Activated CD8-positive, alpha-beta memory T cell treated with anti-CD3 and anti-CD28 coated beads, Interleukin-2, amount 50 U/mL, for 1 hour (primary cell): Measurements from ENCODE around the gene LARP1.
"Not testable (repeated sequence)": the region's sequence is repeated elsewhere in the genome, so short reads cannot be mapped to it uniquely, and the experiment has no call there.

Source experiments
- DNase-seq: peaks from one replicate; pipeline ENCODE4 v3.0.0-alpha.2; 2020; ENCODE audit errors: extremely low read depth

The LARP1 gene

DNA sequence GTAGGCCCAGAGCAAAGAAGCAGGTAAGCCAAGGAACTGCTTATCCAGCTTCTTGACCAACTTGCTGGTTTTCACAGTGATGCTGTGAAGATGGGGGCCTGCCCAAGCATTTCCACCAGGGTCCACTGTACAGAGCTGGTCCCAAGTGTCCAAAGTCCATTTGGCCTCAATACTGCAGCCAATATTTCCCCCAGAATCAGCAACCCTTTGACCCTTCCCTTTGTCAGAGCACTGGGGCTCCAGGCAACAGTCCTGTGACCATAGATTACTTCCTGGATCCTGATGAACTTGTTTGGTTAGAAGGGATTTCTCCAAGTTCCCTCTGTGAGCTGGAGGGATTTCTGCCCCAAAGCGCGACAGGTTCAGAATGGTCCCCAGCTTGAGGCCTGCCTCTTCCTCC lies 68.9 kb downstream of the LARP1 start:
- DNase-seq: no peak

GRCh38 chr5:154829181-154829588 lies 74.0 kb downstream of the LARP1 start:
- DNase-seq: no peak

GRCh38 chr5:154829589-154830218 lies 74.5 kb downstream of the LARP1 start:
- DNase-seq: no peak

GRCh38 chr5:154830219-154830595 lies 75.0 kb downstream of the LARP1 start:
- no peak for DNase-seq

- no peak for DNase-seq
Observed at GRCh38 chr5:154830596-154830995, 75.4 kb downstream of the LARP1 start.

GRCh38 chr5:154831451-154831850 lies 76.3 kb downstream of the LARP1 start:
- DNase-seq: no peak

GRCh38 chr5:154832804-154833203 lies 77.6 kb downstream of the LARP1 start:
- not testable (repeated sequence) for DNase-seq

GRCh38 chr5:154834053-154834452 lies 78.9 kb downstream of the LARP1 start:
- no peak for DNase-seq

- DNase-seq: not testable (repeated sequence)
Observed at GRCh38 chr5:154835701-154836052, 80.5 kb downstream of the LARP1 start.

- DNase-seq: no peak
Observed at GRCh38 chr5:154836225-154836624, 81.0 kb downstream of the LARP1 start.

DNA sequence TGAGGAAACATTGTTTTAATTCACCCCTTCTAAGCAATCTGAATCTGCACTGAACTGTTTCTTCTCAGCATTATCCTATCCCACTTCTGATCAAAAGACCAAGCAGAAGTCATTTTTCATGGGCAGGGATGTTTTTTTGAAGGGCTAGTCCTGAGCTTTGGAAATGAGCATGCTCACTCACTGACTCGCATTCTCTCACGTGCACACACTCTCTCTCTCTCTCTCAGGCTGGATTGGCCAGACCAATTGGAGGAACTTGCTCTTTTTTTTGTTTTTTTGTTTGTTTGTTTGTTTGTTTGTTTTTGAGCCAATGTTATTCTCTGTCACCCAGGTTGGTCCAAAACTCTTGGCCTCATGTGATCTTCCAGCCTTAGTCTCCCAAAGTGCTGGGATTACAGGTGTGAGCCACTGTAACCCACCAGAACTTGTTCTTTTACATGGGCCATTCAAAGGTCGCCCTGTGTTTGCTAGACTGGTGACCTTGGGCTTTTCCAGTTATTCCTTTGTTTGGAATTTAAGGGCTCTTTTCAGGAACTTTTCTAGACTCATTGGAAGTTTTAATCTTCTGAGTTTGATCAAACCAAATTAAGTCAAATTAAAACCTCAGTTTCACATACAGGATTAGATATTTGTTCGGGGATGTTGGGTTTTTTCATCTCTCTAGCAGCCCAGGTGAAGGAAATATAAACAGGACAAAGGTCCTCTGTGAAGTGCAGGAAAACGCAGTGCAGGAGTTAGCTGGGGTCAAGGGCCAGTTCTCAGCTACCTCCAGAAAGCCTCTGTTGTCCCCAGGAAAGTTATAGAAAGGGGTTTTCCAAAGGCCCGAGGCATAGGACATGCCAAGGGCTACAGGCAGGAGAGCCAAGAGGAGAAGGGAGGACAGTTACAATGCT lies 82.1 kb downstream of the LARP1 start:
- DNase-seq: no peak

DNA sequence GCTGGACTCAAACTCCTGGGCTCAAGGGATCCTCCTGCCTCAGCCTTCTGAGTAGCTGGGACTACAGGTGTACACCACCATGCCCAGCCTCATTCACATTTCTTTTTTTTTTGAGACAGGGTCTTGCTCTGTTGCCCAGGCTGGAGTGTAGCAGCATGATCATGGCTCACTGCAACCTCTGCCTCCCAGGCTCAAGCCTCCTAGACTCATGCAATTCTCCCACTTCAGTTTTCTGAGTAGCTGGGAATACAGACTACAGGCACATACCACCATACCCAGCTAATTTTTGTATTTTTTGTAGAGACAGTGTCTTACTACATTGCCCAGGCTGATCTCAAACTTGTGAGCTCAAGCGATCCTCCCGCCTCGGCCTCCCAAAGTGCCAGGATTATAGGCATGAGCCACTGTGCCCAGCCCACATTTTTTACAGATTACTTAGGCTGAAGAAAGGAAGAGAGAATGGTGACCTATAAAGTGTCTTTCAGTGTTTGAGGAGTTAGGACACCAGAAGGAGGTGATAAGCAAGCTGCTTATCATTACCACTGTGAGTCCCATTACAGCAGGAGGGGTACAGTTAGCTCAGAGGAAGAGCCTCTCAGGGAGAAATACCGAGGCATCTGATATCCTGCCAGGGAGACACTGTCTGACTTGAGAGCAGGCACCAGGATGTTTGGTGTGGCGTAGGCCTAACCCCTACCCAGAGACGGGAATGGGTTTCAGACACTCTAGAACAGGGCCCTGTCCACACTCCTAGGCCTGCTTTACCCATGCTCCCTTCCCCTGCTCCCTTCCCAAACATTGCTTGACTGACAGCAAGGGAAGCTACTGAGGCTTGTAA lies 85.5 kb downstream of the LARP1 start:
- no peak for DNase-seq

- no peak for DNase-seq
Observed at GRCh38 chr5:154841273-154841661, 86.1 kb downstream of the LARP1 start.

- no peak for DNase-seq
Observed at GRCh38 chr5:154842689-154843530, 87.7 kb downstream of the LARP1 start.

DNA sequence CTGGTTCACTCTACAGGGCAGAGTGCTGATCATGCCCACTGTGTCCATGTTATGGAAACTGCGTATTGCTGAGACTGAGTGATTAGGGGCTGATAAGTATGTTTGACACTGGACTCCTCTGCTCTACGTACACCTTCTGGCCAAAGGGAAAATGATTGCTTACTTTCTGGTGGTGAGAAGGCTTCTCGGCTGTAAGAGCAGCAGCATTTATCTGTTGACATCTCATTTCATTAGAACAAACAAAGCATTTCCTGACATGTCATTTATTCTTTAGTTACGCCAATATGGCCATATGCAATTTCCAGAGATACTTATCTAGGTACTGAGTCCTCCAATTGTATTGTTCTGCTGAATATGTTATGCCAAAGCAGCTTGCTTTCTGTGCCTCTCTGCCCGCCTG lies 89.6 kb downstream of the LARP1 start:
- DNase-seq: no peak

- no peak for DNase-seq
Observed at GRCh38 chr5:154849264-154849785, 94.1 kb downstream of the LARP1 start.

DNA sequence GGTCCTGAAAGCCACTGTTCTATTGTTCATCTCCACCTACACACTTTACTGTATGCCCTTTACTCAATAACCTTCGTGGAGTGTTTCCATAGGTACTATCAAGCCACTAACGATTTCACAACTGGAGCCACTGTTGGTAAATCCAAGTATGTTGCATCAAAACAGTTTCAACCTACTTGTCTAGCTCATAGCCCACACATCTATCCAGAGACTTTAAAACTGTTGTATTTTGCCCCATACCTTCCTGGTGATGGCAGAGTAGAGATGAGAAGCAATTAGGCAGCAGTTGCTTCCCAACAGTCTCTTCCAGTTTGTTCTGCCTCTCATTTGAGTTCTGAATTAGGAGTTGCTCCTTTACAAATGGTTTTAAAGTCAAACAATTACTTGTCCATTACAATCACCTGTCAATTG lies 94.6 kb downstream of the LARP1 start:
- no peak for DNase-seq

GRCh38 chr5:154850255-154851062 lies 95.3 kb downstream of the LARP1 start, which contains the start of gene FAXDC2:
TSS of gene FAXDC2 (minus strand) at chr5:154850603. CDS start at chr5:154838178, 12,425 bp downstream.
- no peak for DNase-seq

- DNase-seq: no peak
Observed at GRCh38 chr5:154851351-154851750, 96.2 kb downstream of the LARP1 start.
